CD4-positive, alpha-beta T cell treated with Interferon gamma for 1 hour (primary cell): ENCODE measurements around the gene BCL7A.
"Not testable (repeated sequence)": the region's sequence is repeated elsewhere in the genome, so short reads cannot be mapped to it uniquely, and the experiment has no call there.

Source experiments
- DNase-seq: peaks from one replicate; pipeline ENCODE4 v3.0.0-alpha.2; 2020

Gene BCL7A

DNA sequence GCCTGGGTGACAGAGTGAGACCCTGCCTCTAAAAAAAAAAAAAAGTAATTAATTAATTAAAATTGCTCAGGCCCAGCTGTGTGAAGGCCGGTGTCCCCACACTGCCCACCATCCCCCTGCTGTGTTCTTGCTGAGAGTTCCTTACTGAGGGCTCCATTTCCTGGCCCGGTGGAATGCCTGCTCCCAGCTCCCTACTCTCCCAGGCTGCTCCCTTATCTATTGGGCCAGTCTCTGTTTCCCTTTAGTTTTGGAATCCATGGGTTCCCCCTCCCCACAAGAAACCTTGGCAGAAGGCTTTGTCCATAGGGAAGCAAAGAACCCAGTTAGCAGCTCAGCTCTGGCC lies 75.9 kb downstream of the BCL7A start:
- no peak for DNase-seq

DNA sequence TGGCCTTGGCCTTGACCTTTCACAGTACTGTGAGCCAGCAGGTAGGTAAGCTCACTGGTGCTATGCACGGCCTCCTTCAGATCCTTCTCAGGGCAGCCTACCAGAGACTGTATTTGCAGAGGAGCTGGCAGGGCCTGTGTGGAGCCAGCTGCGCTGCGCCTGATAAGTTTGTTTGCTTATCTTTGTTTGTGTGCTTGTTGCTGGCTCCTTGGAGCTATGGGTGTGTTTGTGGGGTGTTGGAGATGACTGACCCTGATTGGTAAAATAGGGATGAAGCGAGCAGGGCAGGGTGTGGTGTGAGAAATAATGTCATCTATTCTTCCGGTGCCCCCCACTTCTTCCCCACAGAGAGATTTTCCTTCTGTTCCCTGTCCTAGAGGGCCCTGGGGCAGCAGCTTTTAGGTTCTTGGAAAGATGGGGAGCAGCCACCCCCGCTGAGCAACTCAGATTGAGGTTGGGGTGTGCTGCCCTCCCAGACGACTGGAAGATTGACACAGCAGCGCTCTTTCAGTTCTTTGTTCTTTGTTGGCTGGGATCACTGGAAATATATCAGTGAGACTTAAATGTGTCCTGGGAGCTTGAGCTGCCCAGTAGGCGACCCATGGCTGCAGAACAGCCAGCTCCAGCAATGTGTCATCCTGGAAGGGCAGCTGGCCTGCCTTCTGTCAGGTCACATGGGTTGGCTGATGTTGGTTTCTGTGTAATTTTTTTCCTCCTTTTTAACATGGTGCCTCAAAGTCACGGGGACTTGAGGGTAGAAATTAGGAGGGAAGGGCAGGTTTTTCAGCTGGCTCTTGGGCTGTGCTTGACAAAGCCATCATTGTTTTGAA lies 76.5 kb downstream of the BCL7A start:
- DNase-seq, result no peak

DNA sequence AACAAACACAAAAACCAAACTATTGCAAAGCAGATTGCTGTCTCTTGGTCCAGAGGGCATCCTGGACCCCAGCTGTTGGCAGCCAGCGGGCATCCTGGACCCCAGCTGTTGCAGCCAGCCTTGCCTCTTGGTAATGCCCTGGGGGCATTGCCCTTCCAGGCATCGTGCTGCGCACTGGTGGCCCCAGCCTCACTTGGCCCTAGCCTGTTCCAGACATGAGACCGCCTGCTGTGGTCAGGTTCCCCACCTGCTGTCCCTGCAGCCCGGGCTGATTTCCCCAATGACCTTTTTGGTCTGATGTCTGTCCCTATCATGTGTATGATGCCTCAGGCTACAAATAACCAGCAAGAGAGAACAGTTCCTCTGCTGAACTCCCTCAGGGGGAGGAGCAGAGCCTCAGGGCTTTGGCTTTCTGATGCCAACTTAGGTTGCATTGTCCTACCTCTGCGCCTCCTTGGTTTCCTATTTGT lies 77.6 kb downstream of the BCL7A start:
- no peak for DNase-seq

DNA sequence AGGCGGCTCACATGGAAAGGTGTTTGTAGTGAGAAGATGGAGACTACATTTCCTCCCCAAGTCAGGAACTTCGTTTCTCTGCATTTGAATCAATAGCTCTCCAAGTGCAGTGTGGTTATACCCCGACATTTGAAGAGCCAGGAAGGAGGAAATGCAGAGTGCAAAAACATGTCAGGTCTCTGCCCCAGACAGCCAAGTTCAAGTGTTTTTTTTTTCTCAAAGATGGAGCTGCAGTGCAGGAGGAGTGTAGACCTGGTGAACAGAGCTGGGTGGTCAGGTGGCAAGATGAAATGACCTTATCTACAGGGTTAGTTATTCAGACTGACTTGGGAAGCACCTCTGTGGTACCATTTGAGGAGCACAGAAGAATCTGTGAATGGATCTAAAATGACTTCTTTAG lies 78.2 kb downstream of the BCL7A start:
- DNase-seq, result no peak

DNA sequence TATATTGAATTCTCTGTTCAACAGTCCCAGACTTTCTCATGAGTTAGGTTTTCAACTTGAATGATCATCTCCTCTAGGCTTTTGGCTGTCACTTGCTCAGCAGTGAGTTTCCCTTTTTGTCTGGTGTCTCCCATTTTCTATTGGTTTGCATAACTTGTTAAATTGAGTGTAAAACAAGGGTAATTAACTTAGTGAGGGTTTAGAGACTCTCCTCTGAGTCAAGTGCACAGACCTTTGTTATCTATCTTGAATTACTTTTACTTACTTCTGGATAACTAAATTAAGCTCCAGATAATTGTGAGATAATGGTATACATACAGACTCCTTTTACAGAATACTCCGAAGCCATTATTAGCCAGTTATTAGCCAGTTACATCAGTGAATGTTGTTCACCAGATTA lies 78.9 kb downstream of the BCL7A start:
- no peak for DNase-seq

DNA sequence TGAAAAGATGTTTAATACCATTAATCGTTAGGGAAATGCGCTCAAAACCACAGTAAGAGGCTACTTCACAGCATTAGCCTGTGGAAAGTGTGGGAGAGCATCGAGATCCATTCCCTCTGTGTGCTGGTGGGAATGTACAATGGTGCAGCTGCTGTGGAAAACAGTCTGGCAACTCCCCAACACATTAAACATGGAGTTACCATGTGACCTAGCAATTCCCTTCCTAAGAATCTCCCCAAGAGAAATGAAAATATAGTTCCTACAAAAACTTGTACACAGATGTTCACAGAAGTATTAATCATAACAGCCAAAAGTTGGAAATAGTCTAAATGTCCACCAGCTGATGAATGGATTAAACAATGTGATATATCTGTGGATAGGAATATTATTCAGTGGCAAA lies 80.6 kb downstream of the BCL7A start:
- no peak for DNase-seq

DNA sequence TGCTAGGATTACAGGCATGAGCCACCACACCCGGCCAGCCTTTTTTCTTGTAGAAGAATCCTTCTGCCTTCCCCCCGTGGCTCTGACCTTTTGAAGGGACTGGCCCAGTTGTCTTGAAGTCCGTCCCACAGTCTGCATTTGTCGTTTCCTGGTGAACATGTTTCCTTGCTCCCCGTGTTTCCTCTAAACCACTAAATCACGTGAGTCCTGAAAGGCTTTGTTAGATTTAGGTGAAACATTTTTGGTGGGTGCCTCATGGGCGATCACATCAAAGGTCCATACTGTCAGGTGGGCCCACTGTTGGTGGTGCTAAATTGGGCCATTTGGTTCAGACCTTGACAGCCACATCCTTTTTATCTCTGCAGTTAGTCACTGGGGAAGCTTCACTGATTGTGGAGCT lies 83.2 kb downstream of the BCL7A start:
- DNase-seq, result no peak

DNA sequence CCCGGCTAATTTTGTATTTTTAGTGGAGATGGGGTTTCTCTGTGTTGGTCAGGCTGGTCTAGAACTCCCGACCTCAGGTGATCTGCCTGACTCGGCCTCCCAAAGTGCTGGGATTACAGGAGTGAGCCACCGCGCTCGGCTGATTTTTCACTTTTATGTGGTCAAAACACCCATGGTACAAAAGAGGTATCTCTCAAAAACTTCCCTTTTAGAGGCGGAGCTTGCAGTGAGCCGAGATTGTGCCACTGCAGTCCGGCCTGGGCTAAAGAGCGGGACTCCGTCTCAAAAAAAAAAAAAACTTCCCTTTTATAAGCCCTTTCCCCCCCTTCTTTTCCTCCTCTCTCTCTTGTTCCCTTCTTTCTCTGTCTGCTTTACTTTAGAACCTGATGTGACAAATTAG lies 83.8 kb downstream of the BCL7A start:
- not testable (repeated sequence) for DNase-seq

DNA sequence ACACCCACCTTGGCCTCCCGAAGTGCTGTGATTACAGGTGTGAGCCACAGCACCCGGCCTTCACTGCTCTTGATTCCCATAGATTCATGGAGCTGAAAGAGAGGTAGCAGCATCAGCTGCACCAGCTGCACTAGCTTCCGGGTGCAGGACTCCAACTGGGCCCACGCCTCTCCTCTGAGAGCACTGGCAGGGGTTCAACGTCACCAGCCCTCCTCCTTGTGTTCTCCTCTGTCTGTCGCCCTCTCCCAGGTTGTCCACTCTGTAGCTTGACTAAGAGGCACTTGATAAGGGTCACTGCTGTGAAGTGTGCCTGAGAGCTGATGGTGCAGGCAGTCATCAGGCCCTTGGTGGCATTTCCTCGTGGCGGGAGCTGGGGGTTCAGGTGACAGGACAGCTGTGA lies 85.2 kb downstream of the BCL7A start:
- no peak for DNase-seq

DNA sequence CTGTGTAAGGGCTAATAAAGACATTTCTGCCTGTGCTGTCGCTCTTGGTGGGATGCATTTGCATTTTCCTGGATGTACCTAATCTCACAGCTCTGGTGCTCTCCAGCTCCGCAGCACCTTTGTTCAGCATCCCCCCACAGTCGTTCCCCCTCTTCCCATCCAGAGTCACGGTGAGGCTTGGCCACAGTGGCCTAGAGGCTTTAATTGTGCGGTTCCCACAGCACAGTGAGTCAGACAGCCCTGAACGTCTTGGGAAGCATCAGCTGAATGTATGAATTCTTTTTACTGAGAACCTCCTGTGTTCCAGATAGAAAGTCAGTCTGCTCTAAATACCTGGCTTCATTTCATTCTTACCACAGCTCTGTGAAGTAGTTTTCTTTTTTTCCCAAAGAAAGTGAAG lies 85.6 kb downstream of the BCL7A start:
- no peak for DNase-seq

DNA sequence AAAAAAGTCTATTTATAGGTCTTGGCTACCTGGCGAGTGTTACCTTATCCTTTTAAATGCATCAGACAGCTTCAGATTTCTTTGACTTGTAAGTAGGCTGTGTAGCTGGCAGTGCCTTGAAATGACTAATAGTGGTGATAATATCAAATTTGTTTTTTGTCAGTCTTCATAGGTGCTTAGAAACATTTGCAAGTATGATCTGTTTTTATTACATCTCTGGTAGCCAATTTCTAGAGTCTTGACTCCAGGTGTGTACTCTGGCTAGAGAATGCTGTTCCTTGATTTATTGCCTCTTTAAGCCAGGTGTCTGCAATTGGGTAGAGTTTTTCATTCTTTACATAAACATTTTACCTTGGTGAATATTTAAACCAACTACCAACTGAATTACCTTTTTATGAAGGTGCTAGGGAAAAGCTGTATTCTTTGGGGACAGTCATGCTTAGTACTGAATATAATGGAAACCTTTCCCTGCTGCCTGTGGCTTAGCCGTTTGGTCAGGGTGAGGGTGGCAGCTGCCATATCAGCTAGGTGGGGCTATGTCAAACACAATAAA lies 89.5 kb downstream of the BCL7A start:
- no peak for DNase-seq
